ENCODE data around the gene ATP2C1. TPM values are rescaled to one million over a fixed set of nuclear protein-coding genes. Genes with fewer than 3 reads are reported as not detected.
"Not testable (repeated sequence)": the region's sequence is repeated elsewhere in the genome, so short reads cannot be mapped to it uniquely, and the experiment has no call there.

The ATP2C1 gene
- total and polyA plus RNA-seq, 12 donors, result 27.5 to 78.8 (median 58.4) TPM

DNA sequence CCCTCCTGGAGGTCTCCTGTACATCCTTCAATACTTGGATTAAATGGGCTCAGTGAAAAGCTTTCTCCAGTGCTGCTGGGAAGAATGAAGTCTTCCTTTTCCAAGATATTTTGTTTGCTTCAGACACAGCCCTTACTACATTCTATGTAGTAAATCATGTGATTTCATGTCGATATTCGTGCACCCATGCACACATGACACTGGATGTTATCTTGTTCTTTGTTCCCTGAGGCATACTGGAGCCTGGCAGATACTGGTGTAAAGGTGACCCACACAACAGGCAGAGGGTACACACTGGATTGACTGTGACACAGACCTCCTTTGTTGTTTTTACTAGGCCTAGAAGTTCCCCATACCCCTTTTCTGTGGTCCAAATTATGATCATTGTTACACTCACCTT lies 40.3 kb upstream of the ATP2C1 start:
- TF ChIP-seq, protein P1, sequence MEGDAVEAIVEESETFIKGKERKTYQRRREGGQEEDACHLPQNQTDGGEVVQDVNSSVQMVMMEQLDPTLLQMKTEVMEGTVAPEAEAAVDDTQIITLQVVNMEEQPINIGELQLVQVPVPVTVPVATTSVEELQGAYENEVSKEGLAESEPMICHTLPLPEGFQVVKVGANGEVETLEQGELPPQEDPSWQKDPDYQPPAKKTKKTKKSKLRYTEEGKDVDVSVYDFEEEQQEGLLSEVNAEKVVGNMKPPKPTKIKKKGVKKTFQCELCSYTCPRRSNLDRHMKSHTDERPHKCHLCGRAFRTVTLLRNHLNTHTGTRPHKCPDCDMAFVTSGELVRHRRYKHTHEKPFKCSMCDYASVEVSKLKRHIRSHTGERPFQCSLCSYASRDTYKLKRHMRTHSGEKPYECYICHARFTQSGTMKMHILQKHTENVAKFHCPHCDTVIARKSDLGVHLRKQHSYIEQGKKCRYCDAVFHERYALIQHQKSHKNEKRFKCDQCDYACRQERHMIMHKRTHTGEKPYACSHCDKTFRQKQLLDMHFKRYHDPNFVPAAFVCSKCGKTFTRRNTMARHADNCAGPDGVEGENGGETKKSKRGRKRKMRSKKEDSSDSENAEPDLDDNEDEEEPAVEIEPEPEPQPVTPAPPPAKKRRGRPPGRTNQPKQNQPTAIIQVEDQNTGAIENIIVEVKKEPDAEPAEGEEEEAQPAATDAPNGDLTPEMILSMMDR (IDR thresholded peaks at IDR 0.05), result no peak
- peak overlapping the region in 1 of 10 donors; percentile 11 for H3K27ac ChIP-seq

DNA sequence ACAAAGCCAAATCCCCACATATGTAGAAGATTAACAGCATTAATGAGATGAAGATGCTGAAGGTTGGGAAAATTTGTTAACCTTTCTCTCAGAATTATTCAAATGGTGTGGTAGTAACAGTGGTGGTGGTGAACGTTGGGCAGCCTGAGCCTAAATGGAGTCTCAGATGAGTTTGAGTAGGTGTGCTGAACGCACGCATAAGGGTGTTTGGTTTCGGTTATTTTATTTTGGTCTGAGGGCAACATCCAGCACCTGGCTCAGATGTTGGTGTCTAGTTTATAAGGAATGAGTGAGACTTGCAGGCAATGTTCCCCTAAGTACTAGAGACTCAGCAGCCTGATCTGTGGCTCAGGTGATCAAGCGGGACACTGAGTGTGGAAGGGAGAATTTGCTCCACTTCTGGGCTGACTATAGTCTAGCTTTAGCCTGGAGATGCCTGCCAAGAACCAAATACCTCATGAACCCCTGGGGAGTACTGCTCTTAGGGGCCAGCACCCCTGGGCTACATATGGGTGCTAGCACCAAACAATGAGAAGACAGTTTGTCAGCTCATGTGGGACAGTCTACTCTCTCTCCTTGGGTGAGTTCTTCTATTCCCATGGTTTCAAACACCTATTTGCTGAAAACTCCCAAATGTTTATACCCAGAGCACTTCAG lies 39.5 kb upstream of the ATP2C1 start:
- no peak for ATAC-seq

More for the DNA sequence above, 40.3 kb upstream of the ATP2C1 start:
- intact Hi-C loops (cut with DNase I), result no loop called here
- Histone ChIP-seq H3K4me3 (peak overlapping the region in 6 of 10 donors; percentile 30 to 60 (median 56)), H3K27me3 (no peaks in the 10 kb centered on the region), H3K4me1 (peaks cover 0 to 52% (median 17%) of the 10 kb centered on the region in 9 donors), H3K36me3 (no peaks in the 10 kb centered on the region), H3K9me3 (no peaks in the 10 kb centered on the region)
- WGBS, 2 donors, result 45 to 68% methylated on average over 2 of the region's 2 CpGs
- DNase-seq (no peak), ATAC-seq (peak in 2 of 8 donors; percentile 27 to 62)

DNA sequence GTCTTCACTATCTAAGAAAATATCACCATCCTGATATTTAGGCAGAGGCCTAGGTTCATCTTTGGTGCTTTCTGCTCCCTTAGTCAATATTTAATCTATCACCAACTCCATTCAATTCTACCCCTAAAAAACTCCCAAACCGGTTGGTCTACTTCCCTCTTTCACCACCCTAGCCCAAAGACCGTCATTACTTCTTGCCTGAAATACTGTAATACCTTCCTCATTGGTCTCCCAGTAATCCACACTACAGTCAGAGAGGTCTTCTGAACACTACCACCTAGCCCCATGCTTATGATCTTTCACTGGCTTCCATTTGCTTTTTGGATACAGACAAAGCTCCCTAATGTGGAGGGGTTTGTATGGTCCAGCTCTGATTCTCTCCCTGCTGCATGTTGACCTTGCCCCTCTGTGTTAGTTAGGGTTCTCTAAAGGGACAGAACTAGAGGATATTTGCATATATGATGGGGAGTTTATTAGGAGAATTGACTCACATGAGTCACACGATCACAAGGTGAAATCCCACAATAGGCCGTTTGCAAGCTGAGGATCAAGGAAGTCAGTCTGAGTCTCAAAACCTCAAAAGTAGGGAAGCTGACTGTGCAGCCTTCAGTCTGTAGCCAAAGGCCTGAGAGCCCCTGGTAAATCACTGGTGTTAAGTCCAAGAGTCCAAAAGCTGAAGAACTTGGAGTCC lies 36.4 kb upstream of the ATP2C1 start:
- intact Hi-C loops (cut with DNase I), result no loop called here
- Histone ChIP-seq H3K9me3 (no peaks in the 10 kb centered on the region), H3K4me3 (no peak overlapping the region), H3K27me3 (no peaks in the 10 kb centered on the region), H3K27ac (no peak overlapping the region), H3K4me1 (peaks cover 0 to 35% (median 0%) of the 10 kb centered on the region in 9 donors), H3K36me3 (no peaks in the 10 kb centered on the region)
- no peak for ATAC-seq
- no peak for DNase-seq
- WGBS, 2 donors, result 73 to 83% methylated on average over 4 of the region's 4 CpGs
- TF ChIP-seq, protein P1 (IDR thresholded peaks at IDR 0.05), result no peak

More for the DNA sequence above, 39.5 kb upstream of the ATP2C1 start:
- Histone ChIP-seq H3K9me3 (no peaks in the 10 kb centered on the region), H3K36me3 (no peaks in the 10 kb centered on the region), H3K4me1 (peaks cover 0 to 45% (median 11%) of the 10 kb centered on the region in 9 donors), H3K4me3 (no peak overlapping the region), H3K27ac (no peak overlapping the region), H3K27me3 (no peaks in the 10 kb centered on the region)
- intact Hi-C loops (cut with DNase I), result no loop called here
- TF ChIP-seq, protein P1 (IDR thresholded peaks at IDR 0.05), result no peak
- 90 to 94% methylated on average over 5 of the region's 5 CpGs for WGBS, 2 donors
- DNase-seq, result no peak

DNA sequence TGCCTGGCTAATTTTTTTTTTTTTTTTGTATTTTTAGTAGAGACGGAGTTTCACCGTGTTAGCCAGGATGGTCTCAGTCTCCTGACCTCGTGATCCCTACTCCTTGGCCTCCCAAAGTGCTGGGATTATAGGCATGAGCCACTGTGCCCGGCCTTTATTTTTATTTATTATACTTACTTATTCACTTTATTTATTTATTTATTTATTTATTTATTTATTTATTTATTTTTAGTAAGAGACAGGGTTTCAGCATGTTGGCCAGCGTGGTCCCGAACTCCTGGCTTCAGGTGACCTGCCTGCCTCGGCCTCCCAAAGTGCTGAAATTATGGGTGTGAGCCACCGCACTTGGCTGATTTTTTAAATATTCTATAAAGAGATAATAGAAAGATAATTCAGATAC lies 31.8 kb upstream of the ATP2C1 start:
- H3K4me3 ChIP-seq; H3K27ac ChIP-seq; H3K27me3 ChIP-seq; H3K4me1 ChIP-seq; H3K9me3 ChIP-seq; intact Hi-C loops (cut with DNase I); H3K36me3 ChIP-seq; ATAC-seq; DNase-seq: not testable (repeated sequence)
- 85 to 94% methylated on average over 8 of the region's 8 CpGs for WGBS, 2 donors

DNA sequence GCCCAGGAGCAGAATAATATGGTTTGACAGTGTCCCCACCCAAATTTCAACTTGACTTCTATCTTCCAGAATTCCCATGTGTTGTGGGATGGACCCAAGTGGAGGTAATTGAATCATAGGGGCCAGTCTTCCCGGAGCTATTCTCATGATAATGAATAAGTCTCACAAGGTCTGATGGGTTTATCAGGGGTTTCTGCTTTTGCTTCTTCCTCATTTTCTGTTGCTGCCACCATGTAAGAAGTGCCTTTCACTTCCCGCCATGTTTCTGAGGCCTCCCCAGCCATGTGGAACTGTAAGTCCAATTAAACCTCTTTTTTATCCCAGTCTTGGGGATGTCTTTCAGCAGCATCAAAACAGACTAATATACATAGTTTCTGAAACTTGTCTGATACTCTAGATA lies 28.4 kb upstream of the ATP2C1 start:
- no peak for ATAC-seq
- Histone ChIP-seq H3K36me3 (no peaks in the 10 kb centered on the region), H3K9me3 (no peaks in the 10 kb centered on the region), H3K27me3 (no peaks in the 10 kb centered on the region), H3K27ac (no peak overlapping the region), H3K4me1 (no peaks in the 10 kb centered on the region), H3K4me3 (no peak overlapping the region)
- intact Hi-C loops (cut with DNase I), result loop anchor here in 1 of 10 donors (1.0 kb wide), 1 partner anchor 25 kb away; no protein-coding TSS in a partner anchor
- DNase-seq, result no peak
- WGBS, 2 donors, result 84 to 90% methylated on average over 2 of the region's 2 CpGs
- TF ChIP-seq, protein P1 (IDR thresholded peaks at IDR 0.05), result no peak
